ES-I3 (cell line): Measurements from ENCODE around the gene TOMM7.
"Not testable (repeated sequence)": the region's sequence is repeated elsewhere in the genome, so short reads cannot be mapped to it uniquely, and the experiment has no call there.

Source experiments
- H3K36me3 ChIP-seq: 2 replicates; pipeline ENCODE4 v1.6.1; 2013; ENCODE audit warnings: mild to moderate bottlenecking, low read length, control low read depth, moderate library complexity; ENCODE audit not compliant: insufficient read depth
- H3K4me1 ChIP-seq: 2 replicates; pipeline ENCODE4 v1.6.1; 2013; ENCODE audit warnings: mild to moderate bottlenecking, control low read depth, low read length; ENCODE audit not compliant: insufficient read depth
- H3K9ac ChIP-seq: 2 replicates; pipeline ENCODE4 v1.6.1; 2013; ENCODE audit warnings: low read depth, mild to moderate bottlenecking, low read length, moderate library complexity
- H3K9me3 ChIP-seq: 2 replicates; pipeline ENCODE4 v1.6.1; 2013; ENCODE audit warnings: mild to moderate bottlenecking, low read length, moderate library complexity; ENCODE audit not compliant: control insufficient read depth, insufficient read depth

Gene TOMM7

GRCh38 chr7:22859641-22860290 is 37.1 kb upstream of the TOMM7 start:
- Histone ChIP-seq H3K4me1 (peaks cover 33% of the 10 kb centered on the region), H3K9ac (no peak overlapping the region), H3K36me3 (peaks cover 40% of the 10 kb centered on the region; the same call in 1 of the 2 replicates), H3K9me3 (no peaks in the 10 kb centered on the region)

- H3K4me1 ChIP-seq = peaks cover 29% of the 10 kb centered on the region
- no peaks in the 10 kb centered on the region for H3K9me3 ChIP-seq
- no peak overlapping the region; the same call in 1 of the 2 replicates for H3K9ac ChIP-seq
- H3K36me3 ChIP-seq = peaks cover 40% of the 10 kb centered on the region; the same call in 1 of the 2 replicates
These were observed 36.3 kb upstream of the TOMM7 start for GRCh38 chr7:22858640-22859561.

- Histone ChIP-seq H3K9me3 (no peaks in the 10 kb centered on the region), H3K9ac (no peak overlapping the region; the same call in 1 of the 2 replicates), H3K4me1 (peaks cover 31% of the 10 kb centered on the region), H3K36me3 (peaks cover 36% of the 10 kb centered on the region; the same call in 1 of the 2 replicates)
These were observed 35.6 kb upstream of the TOMM7 start for GRCh38 chr7:22858274-22858639.

- Histone ChIP-seq H3K36me3 (peaks cover 36% of the 10 kb centered on the region; the same call in 1 of the 2 replicates), H3K9me3 (no peaks in the 10 kb centered on the region), H3K4me1 (peaks cover 45% of the 10 kb centered on the region), H3K9ac (peak overlapping the region; percentile 29; the same call in 1 of the 2 replicates)
These were observed 33.8 kb upstream of the TOMM7 start for GRCh38 chr7:22856416-22856815.

GRCh38 chr7:22855049-22855392 is 32.4 kb upstream of the TOMM7 start:
- H3K36me3 ChIP-seq = peaks cover 27% of the 10 kb centered on the region; the same call in 1 of the 2 replicates
- peaks cover 49% of the 10 kb centered on the region for H3K4me1 ChIP-seq
- H3K9ac ChIP-seq = peak overlapping the region; percentile 88
- H3K9me3 ChIP-seq = no peaks in the 10 kb centered on the region

- Histone ChIP-seq H3K9me3 (no peaks in the 10 kb centered on the region), H3K9ac (peak overlapping the region; percentile 88), H3K36me3 (peaks cover 21% of the 10 kb centered on the region; the same call in 1 of the 2 replicates), H3K4me1 (peaks cover 44% of the 10 kb centered on the region)
These were observed 31.8 kb upstream of the TOMM7 start for GRCh38 chr7:22854158-22855048.

- Histone ChIP-seq H3K9ac (peak overlapping the region; percentile 88), H3K4me1 (peaks cover 38% of the 10 kb centered on the region), H3K9me3 (no peaks in the 10 kb centered on the region), H3K36me3 (peaks cover 14% of the 10 kb centered on the region; the same call in 1 of the 2 replicates)
These were observed 31.1 kb upstream of the TOMM7 start for GRCh38 chr7:22853674-22854157.

GRCh38 chr7:22853138-22853537 is 30.5 kb upstream of the TOMM7 start:
- peaks cover 8% of the 10 kb centered on the region; the same call in 1 of the 2 replicates for H3K36me3 ChIP-seq
- no peaks in the 10 kb centered on the region for H3K9me3 ChIP-seq
- H3K4me1 ChIP-seq = peaks cover 32% of the 10 kb centered on the region
- H3K9ac ChIP-seq = peak overlapping the region; percentile 51

- Histone ChIP-seq H3K9ac (no peak overlapping the region), H3K4me1 (peaks cover 24% of the 10 kb centered on the region), H3K36me3 (peaks cover 5% of the 10 kb centered on the region; the same call in 1 of the 2 replicates), H3K9me3 (no peaks in the 10 kb centered on the region; the same call in 1 of the 2 replicates)
These were observed 28.5 kb upstream of the TOMM7 start for GRCh38 chr7:22851145-22851544.

- peaks cover 21% of the 10 kb centered on the region for H3K4me1 ChIP-seq
- not testable (repeated sequence) for H3K9me3 ChIP-seq, H3K9ac ChIP-seq, H3K36me3 ChIP-seq
These were observed 27.7 kb upstream of the TOMM7 start for GRCh38 chr7:22850394-22850793.

- H3K9ac ChIP-seq = no peak overlapping the region
- peaks cover 21% of the 10 kb centered on the region for H3K4me1 ChIP-seq
- no peaks in the 10 kb centered on the region; the same call in 1 of the 2 replicates for H3K9me3 ChIP-seq
- no peaks in the 10 kb centered on the region for H3K36me3 ChIP-seq
These were observed 27.0 kb upstream of the TOMM7 start for GRCh38 chr7:22849662-22850061.

GRCh38 chr7:22849172-22849571 is 26.5 kb upstream of the TOMM7 start:
- no peaks in the 10 kb centered on the region; the same call in 1 of the 2 replicates for H3K9me3 ChIP-seq
- no peak overlapping the region for H3K9ac ChIP-seq
- H3K4me1 ChIP-seq = peaks cover 21% of the 10 kb centered on the region
- no peaks in the 10 kb centered on the region for H3K36me3 ChIP-seq

GRCh38 chr7:22846961-22847360 is 24.3 kb upstream of the TOMM7 start:
- Histone ChIP-seq H3K4me1 (peaks cover 21% of the 10 kb centered on the region), H3K36me3 (no peaks in the 10 kb centered on the region), H3K9me3 (no peaks in the 10 kb centered on the region; the same call in 1 of the 2 replicates), H3K9ac (no peak overlapping the region)
